ENCODE measurements around the gene PHF3.
A peak's percentile ranks its signal among the peaks of the same experiment; 100 is the strongest.
"Not testable (repeated sequence)": the region's sequence is repeated elsewhere in the genome, so short reads cannot be mapped to it uniquely, and the experiment has no call there.

The PHF3 gene

GRCh38 chr6:63708631-63709030 lies 73.0 kb downstream of the PHF3 start:
- no peak for DNase-seq

GRCh38 chr6:63709148-63709547 lies 73.5 kb downstream of the PHF3 start:
- no peak for DNase-seq

GRCh38 chr6:63713332-63713731 lies 77.7 kb downstream of the PHF3 start:
- no peak for DNase-seq

GRCh38 chr6:63714091-63714490 lies 78.5 kb downstream of the PHF3 start:
- DNase-seq, result no peak

- DNase-seq, result no peak
These were observed 80.6 kb downstream of the PHF3 start for GRCh38 chr6:63716169-63716568.

GRCh38 chr6:63721181-63721580 lies 85.6 kb downstream of the PHF3 start:
- DNase-seq, result no peak

- no peak for DNase-seq
These were observed 89.1 kb downstream of the PHF3 start for GRCh38 chr6:63724721-63725120.

- DNase-seq, result peak; percentile 39
These were observed 94.7 kb downstream of the PHF3 start for GRCh38 chr6:63730311-63730710.

GRCh38 chr6:63731930-63732329 lies 96.3 kb downstream of the PHF3 start:
- no peak for DNase-seq

GRCh38 chr6:63732336-63732735 lies 96.7 kb downstream of the PHF3 start:
- no peak for DNase-seq

- no peak for DNase-seq
These were observed 99.3 kb downstream of the PHF3 start for GRCh38 chr6:63734923-63735322.

GRCh38 chr6:63738190-63738589 lies 102.6 kb downstream of the PHF3 start:
- not testable (repeated sequence) for DNase-seq

GRCh38 chr6:63739094-63739687 lies 103.6 kb downstream of the PHF3 start:
- no peak for DNase-seq

- DNase-seq, result peak; percentile 84
These were observed 105.1 kb downstream of the PHF3 start for GRCh38 chr6:63740709-63741108.

- no peak for DNase-seq
These were observed 106.5 kb downstream of the PHF3 start for GRCh38 chr6:63742060-63742459.

GRCh38 chr6:63743691-63744090 lies 108.1 kb downstream of the PHF3 start:
- DNase-seq, result no peak

GRCh38 chr6:63744810-63745209 lies 109.2 kb downstream of the PHF3 start:
- DNase-seq, result no peak

- no peak for DNase-seq
These were observed 110.2 kb downstream of the PHF3 start for GRCh38 chr6:63745784-63746183.

GRCh38 chr6:63750400-63750799 lies 114.8 kb downstream of the PHF3 start:
- DNase-seq, result no peak

- not testable (repeated sequence) for DNase-seq
These were observed 121.7 kb downstream of the PHF3 start for GRCh38 chr6:63757275-63757674.

- no peak for DNase-seq
These were observed 122.2 kb downstream of the PHF3 start for GRCh38 chr6:63757826-63758225.

- peak; percentile 48 for DNase-seq
These were observed 124.1 kb downstream of the PHF3 start for GRCh38 chr6:63759605-63760105.

GRCh38 chr6:63760199-63760598 lies 124.6 kb downstream of the PHF3 start:
- DNase-seq, result no peak

- peak; percentile 38 for DNase-seq
These were observed 128.8 kb downstream of the PHF3 start for GRCh38 chr6:63764318-63764916.

Measured in fibroblast of skin of abdomen (primary cell).